Measurements from ENCODE around the gene PCBP3.

PCBP3 gene

DNA sequence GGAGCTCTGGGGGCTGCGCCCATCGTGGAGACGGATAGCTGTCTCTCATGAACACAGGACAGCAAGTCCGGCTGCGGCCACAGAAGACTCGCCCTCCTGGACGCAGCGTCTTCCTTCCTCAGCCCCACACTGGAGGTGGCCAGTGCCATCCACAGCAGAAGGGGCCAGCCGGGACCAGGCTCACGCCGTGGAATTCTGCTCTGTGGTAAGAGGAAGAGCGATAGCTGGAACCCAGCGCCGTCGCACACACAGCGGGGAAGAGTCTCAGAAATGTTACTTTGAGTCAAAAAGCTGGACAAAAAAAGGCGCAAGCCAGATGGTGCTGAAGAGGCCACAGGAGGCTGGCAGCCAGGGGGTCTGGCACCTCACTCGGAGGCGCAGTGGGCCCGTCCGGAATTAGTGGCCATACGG is 224.2 kb downstream of the PCBP3 start:
- no peak for DNase-seq

DNA sequence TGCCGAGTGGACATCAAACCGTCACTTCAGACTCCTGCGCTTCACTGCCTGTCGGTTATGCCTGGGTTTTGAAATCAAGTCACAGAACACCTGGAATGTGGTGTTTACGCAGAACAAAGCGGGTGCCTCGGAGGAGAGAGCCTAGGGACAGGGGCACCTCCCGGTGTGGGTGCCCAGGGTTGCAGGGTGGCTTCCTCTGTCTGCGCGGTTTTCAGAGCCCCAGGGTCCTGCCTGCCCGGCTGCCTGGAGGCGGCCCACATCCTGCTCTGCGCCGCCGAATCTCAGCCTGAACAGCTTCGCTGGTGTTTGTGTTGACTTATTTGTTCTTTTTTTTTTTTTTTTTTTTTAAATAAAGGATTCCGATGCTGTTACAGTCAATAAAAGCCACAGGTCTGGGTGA is 224.6 kb downstream of the PCBP3 start:
- DNase-seq: no peak

DNA sequence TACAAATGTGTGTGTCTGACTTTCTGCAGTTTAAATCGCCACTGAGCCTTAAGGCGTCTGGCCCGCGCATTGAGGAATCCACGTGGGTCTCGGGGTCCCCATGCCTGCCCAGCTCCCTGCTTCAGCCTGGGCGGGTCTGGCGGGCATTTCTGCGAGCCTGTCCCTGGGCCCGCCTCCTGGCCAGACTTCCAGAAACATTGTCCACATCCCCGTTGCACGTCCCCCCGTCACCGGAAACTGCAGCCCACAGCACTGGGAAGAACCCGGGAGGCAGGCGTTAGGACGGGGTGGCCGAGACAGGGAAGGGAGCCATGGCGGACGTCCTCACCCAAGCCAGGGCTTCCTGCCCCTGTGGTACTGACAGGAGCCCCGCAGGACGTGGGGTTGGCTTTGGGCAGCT is 225.0 kb downstream of the PCBP3 start:
- no peak for DNase-seq

DNA sequence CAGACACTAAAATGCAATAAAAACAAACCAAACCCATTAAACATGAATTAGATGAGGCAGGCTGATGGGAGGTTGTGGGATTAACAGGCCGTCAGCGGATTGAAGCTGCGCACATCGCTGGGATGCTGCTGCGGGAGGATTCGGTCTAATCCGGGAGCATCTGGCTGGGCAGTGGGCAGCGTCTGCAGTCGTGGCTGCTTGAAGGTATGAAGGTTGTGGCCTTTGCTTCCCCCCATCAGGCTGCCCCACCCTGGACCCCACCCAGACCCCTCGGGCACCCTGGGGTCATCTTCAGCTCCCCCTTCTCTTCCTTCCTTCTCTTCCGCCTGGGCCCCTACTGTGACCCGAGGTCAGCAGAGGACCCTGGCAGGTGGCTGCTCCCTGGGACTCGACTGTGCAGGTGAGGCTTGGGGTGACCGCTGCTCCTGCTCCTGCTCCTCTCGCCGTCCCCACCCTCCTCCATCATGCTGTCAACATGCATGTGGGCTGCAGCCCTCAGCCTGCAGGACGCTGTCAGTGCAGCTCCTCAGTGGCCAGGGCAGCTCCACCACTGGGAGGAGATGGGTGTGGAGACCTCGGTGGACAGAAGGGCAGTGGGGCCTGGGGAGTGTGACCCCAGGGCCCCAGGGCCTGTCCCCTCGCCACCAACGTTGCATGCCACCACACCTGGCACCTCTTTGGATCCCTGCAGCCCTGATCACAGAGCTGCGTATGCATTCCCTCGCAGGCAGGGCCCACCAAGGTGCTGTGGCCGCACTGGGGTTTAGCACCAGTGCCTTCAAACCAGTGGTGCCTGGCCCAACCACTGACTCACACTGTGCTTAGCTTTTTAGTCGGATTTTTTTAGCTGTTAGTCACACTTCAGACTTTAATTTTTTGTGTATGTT is 225.8 kb downstream of the PCBP3 start:
- DNase-seq: no peak

DNA sequence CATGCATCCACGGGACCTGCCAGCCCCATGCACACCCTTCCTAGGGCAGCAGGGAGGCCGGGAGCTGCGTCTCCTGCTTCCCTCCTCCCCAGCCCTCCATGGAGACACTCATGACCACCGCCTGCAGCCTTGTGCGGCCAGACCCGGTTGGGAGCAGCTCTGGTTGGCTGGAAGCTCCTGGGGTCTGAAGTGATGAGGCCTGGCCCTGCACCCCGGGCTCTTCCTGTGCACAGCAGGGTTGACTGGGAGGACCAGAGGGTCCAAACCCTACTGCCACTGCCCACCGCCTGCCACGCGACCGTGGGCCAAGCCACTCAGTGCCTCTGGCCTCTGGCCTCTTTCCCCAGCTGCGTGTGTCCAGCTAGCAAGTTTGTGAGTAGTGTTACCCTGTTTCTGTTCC is 226.9 kb downstream of the PCBP3 start:
- no peak for DNase-seq

DNA sequence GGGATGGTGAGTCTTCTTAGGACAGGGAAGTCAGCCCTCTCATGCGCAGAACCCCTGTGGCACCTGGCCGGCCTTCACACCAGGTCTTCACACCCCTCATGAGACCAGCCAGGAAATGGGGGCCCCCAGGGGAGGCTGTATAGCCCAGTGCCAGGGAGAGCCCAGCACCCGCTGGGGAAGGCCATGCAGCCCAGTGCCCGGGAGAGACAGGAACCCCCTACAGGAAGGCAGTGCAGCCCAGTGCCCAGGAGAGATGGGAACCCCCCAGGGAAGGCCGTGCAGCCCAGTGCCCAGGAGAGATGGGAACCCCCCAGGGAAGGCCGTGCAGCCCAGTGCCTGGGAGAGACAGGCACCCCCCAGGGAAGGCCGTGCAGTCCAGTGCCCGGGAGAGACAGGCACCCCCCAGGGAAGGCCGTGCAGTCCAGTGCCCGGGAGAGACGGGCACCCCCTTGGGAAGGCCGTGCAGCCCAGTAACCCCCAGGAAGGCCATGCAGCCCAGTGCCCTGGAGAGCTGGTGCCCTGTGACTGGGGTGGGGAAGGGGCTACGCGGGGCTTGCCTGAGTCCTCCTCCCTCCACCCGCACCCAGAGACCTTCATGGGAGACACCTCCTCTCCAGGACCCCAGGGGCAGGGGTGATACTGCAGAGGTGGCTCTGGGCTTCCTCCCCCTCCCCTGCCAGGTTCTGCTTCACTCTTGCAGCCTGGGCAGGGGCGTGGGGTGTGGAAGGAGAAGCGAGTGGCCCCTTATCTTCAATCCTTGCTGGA is 227.5 kb downstream of the PCBP3 start:
- no peak for DNase-seq

DNA sequence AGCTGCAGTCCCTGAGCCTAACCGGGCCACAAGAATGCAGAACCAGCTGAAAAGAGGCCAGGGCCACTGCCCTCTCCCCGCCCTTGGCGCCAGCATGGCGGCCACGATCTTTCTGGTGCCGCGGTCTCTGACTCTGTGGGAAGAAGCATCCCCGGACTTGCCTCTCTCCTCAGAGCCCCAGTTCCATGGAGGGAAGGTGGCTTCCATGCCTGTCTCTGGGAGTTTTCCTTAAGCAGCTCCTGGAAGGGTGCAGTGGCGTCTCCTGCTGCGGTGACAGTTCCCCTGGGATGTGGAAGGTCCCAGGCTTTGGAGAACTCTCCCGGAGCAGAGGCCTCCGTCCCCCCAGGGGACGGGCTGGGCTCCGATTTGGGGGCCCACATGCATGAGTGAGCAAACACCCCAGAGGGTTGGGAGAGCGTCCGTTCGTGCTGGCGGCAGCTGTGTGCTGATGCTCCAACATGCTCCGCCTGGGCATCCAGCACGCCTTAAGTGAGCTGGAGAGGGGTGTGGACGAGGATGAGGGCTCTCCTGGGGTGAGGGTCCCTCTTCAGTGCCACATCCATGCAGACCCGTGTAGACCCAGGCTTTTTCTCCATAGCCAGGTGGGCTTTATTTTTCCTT is 228.2 kb downstream of the PCBP3 start:
- no peak for DNase-seq

DNA sequence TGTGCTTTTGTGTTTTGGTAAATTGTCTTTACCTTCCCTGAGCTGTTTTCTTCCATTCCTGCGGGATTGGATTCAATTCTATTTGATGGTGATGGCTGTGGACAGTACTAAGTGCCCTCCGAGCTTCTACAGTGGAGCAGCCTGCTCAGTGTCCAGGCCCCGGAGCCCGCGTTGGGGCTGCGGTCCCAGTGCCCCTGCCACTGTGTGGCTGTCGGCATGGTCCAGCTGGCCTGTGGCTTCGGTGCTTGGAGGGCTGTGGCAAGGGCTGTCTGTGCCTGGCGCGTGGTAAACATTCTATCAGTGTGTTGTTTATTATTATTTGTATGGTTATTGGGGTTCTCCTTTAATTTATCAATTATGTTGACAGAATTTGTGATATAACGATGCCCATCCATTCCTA is 228.9 kb downstream of the PCBP3 start:
- DNase-seq: no peak

DNA sequence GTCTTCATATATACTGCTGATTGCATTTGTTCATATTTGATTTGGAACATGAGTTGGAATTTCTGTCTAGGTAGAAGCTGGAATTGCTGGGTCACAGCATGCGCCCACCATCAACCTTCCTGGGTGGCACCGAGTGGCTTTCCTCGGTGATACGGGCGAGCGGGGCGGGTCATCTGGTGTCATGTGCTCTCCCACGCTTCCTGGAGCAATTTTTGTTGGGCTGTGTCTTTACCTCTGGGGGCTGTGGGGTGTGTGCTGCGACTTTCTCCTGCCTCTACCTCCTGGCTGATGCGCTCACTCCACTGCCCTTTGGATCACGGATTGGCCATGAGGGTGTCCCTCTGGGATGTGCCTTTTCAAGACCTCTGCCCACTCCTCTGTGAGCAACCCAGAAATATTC is 229.4 kb downstream of the PCBP3 start:
- no peak for DNase-seq

DNA sequence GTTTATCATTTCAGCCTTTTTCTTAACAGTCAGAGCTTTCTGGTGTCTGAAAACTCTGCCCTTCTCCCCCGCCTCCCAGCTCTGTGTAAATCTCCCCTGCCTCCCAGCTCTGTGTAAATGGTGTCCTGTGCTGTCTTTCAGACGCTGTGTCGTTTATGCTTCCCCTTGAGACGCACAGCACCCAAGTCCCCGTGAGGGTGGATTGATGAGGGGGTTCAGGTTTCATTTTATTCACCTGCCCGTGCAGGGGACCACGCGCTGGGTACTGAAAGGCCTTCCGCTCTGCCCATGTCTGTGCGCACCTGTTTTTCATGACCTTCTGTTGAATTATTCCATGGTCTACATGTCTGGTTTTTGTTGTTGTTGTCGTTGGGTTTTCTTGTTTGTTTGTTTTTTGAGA is 229.9 kb downstream of the PCBP3 start:
- no peak for DNase-seq

DNA sequence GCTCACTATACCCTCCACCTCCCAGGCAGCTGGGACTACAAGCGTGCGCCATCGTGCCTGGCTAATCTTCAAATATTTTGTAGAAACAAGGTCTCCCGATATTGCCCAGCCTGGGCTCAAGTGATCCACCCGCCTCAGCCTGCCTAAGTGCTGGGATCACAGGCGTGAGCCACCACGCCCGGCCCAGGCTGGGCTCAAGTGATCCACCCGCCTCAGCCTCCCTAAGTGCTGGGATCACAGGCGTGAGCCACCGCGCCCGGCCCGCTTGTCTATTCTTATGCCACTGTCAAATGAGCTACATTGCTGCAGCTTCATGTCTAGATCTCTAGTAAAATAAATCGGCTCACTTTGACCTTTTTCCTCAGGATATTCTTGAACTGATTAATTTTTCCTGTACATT is 230.3 kb downstream of the PCBP3 start:
- no peak for DNase-seq

DNA sequence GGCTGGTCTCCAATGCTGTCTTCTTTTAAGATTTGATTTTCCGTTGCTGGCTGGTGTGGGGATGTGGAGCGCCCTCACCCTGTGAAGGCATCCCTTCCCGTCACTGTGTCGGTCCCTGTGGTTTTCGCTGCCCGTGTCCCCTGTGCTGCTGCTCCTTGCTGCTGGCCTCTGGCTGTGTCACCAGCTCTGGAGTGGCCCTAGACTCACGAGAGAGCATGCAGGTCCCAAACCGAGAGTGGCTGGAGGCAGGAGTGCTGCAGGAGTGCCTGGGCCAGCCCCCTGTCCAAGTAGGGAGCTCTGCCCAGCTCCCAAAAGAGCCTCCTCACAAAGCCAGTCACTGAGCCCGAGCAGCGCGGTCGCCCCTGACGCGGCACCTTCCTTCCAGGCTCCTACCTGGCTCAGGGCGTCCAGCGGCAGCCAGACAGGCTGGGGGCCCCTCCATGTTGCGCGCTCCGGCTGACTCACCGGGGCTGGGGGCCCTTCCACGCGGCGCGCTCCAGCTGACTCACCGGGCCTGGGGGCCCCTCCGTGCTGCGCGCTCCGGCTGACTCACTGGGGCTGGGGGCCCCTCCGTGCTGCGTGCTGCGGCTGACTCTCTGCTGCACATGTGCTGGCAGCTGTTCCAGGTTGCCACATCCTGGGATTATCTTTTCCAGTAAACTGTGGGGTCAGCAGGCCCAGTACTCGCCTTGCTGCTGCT is 231.3 kb downstream of the PCBP3 start:
- DNase-seq: no peak

DNA sequence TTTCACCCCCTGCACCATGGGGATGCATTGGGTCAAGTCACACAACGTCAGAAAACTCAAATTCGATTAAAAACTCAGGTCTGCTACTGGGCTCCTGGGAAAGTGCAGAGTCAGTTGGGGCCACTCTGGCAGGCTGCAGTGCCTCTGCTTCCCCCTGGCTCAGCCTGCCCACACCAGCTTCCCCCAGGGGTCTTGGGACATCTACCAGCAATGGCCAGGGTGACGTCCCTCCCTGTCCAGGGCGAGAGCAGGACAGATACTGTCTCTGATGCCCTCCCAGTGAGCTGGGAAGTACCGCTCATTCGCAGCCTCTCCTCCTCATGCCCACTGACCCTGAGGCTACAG is 231.9 kb downstream of the PCBP3 start:
- DNase-seq: no peak

DNA sequence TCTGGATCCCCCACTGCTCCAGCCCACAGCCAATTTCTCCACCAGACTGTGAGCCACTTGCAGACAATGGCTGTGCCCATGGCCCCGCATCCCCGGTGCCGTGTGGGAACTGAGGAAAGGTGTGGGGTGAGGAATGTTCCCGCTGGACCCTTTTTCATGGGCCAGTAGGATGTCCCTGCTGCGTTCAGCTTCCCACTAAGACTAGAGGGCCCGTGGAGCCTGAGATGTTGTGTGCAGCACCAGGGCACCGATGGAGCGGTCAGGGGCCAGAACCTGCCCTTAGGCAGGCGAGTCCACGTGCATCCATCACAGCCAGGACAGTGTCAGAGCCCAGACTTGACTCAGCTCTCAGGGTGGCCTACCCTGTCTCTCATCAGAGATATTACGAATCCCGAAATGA is 232.4 kb downstream of the PCBP3 start:
- DNase-seq: no peak

DNA sequence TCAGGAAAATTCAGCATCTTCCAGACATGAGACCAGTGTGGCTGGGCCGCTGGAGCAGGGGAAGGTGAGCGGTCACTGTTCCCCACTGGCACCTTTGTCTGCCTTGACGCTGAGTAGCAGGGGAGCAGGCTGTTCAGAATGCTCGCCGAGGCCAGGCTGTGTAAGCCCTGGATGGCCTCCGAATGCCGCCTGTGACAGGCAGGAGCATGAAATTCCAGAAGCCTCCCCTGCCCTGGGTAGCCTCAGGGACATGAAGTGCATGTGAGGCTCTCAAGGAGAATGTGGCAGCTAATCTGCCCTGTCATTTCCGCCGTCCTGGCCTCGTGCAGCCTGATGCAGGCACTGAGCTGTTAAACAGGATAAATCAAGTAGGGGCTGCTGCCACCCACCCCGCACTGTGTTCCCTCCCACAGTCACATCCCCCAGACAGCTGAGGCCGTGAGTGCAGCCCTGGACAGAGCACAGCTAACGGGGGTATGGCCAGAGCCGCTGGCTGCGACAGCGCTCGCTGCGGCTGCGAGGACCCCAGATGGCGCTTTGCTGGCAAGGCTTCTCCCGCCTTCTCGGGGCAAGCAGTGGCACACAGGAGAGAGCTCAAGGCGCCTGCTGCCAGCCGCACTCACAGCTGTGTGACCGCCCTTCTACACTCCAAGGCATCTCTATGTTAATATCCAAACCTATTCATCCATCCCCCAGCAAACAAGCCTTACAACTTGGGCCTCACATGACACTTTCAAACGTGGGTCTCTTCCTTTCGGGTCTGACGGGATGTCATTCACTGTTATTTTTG is 233.1 kb downstream of the PCBP3 start:
- DNase-seq: no peak

DNA sequence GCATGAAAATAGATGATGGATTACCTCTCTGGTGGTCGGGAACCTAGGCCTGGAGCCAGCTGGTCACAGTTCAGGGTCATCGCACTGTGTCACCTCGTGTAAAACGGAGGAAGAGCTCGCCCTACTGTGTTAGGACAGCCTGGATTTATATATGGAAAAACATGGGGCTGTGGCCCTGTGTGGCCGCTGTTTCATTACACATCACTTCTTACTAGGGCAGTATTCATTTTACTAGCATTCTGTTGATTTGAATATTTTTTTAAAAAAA is 233.6 kb downstream of the PCBP3 start:
- DNase-seq: no peak

DNA sequence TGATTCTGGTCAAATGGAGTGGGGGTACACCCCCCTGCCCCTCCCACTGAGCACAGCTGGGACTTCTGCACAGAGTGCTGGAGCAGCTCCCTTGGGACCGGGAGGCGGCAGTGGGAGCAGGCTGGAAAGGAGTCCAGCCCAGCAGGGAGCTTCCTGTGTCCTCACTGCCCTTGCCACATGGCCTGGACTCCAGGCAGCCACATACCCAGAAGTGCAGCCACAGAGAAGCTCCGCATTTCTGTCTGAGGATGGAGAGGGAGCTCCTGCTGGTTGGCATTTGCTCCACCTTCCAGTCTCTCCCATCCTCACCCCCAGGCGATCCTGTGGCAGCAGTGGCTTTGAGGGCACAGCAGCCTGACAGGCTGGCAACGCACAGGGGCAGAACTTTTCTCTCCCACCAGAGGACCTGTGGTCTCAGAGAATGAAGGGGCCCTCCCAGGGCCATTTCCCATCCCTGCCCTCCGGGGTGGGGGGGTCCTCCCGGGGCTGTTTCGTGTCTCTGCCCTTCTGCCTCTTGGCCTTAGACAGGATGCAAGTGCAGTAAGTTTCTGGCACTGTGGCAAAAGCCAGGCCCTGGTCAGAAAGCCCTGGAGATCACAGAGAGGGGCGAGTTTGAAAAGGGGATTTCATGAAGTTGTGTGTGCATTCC is 234.4 kb downstream of the PCBP3 start:
- no peak for DNase-seq

DNA sequence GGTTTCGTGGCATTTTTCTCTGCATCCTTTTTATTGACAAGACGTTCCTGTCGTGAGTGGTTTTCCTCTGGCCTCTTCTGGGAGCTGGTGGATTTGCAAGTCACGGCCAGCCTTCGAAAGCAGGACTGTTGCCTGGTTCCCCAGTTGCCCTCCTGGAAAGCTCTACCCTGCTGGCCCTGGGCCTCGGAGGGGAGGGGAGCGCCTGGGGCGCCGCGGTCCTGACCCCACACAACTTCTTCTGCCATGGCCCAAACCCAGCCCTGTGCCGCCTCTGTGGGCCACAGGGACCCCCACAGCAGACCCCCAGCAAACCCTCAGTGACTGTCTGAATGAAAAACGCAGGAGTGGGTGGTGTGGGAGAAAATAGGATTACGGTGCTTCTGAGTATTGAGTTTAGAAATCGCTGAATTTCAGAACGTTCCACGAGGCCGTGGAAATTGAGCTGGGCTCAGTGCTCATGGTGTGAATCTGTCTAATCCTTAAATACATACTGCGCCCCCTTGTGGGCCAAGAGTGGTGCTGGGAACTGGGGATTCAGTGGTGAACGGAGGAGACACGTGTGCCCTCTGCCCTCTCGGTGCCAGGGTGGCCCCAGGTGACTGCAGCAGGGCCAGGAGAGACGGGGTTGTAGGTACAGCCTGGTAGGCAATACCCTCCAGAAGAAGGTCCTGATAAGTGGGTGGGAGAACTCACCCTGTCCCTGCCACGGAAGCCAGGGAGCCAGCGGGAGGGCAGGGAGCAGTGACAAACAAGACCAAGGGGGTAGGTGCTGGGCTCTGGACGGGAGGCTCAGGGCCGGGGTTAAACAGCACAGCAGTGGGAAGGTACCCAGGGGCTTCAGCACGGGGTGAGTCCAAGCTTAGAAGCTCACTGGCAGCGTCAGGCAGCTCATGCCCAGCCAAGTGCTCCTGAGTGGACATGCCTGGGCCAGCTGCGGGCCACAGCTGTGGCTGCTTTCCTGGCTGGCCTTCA is 236.9 kb downstream of the PCBP3 start:
- DNase-seq: peak; percentile 55 to 59

DNA sequence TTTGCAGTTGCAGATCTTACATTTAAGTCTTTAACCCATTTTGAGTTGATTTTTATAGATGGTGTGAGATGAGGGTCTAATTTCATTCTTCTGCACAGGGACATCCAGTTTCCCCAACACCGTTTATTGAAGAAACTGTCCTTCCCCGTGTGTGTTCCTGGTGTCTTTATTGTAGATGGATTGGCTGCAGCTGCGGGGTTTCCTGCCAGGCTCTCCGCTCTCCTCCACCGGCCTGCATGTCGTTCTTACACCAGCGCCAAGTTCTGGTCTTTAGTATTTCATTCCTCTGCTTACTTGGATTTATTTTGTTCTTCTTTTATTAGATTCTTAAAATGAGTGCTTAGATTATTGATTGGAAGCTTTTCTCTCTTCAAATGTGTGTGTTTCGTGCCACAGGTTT is 239.1 kb downstream of the PCBP3 start:
- no peak for DNase-seq

DNA sequence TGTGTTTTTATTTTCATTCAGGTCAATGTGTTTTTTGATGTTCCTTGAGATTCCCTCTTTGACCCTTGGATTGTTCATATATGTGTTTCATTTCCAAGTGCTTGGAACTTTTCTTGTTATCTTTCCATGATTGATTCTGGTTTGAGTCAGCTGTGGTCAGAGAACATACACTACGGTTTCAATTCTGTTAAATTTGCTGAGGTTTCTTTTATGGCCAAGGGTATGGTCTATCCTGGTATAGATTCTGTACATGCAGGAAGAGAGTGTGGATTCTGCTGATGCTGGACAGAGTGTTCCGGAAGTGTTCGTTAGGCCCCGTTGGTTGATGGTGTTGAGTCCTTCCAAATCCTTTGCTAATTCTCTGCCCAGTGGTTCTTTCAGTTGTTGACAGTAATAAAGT is 239.6 kb downstream of the PCBP3 start:
- DNase-seq: no peak

DNA sequence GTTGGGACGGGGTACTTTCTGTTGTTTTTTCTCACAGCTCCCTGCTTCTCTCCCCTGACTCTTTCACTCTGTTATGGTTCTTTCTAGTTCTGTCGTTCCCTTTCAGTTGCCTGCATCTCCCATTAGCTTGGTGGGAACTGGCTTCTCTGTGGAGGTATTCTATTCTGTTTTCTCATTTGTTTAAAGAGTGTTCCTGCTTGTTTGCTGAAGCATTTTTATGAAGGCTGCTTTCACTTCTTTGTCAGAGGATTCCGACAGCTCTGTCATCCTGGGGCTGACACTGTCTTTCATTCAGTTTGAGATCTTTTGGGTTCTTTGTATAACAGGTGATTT is 242.0 kb downstream of the PCBP3 start:
- DNase-seq: no peak
